ENCODE results near the gene DEFB119.

GRCh38 chr20:31341470-31341869 is 48.9 kb downstream of the DEFB119 start:
- TF ChIP-seq CTCF (IDR thresholded peaks at IDR 0.05) (no peak), POLR2A (IDR thresholded peaks at IDR 0.05) (no peak), EP300 (IDR thresholded peaks at IDR 0.05) (no peak)

Measured in tibial nerve (tissue), 4 donors.